GM18909 (cell line): ENCODE data around the gene RAET1G.
"Not testable (repeated sequence)": the region's sequence is repeated elsewhere in the genome, so short reads cannot be mapped to it uniquely, and the experiment has no call there.

Source experiments
- ATAC-seq: cut with Tn5 transposase; IDR thresholded peaks from one replicate; pipeline ENCODE4 v1.9.1; 2021; ENCODE audit warnings: mild to moderate bottlenecking; ENCODE audit not compliant: unreplicated experiment, poor library complexity

RAET1G gene

GRCh38 chr6:149954328-149954983 lies 31.5 kb upstream of the RAET1G start:
- not testable (repeated sequence) for ATAC-seq

- not testable (repeated sequence) for ATAC-seq
Measured at GRCh38 chr6:149953934-149954327, 31.0 kb upstream of the RAET1G start.

GRCh38 chr6:149953390-149953789 lies 30.5 kb upstream of the RAET1G start:
- ATAC-seq = not testable (repeated sequence)

- ATAC-seq = no peak
Measured at GRCh38 chr6:149951626-149952025, 28.7 kb upstream of the RAET1G start.

GRCh38 chr6:149951096-149951495 lies 28.2 kb upstream of the RAET1G start:
- ATAC-seq = no peak

GRCh38 chr6:149950423-149950822 lies 27.5 kb upstream of the RAET1G start:
- ATAC-seq = no peak

- no peak for ATAC-seq
Measured at GRCh38 chr6:149948616-149949015, 25.7 kb upstream of the RAET1G start.

GRCh38 chr6:149948011-149948410 lies 25.1 kb upstream of the RAET1G start:
- ATAC-seq = no peak

GRCh38 chr6:149947533-149947932 lies 24.6 kb upstream of the RAET1G start:
- not testable (repeated sequence) for ATAC-seq

- not testable (repeated sequence) for ATAC-seq
Measured at GRCh38 chr6:149946631-149947030, 23.7 kb upstream of the RAET1G start.

GRCh38 chr6:149945276-149945675 lies 22.4 kb upstream of the RAET1G start:
- ATAC-seq = not testable (repeated sequence)

GRCh38 chr6:149943321-149943720 lies 20.4 kb upstream of the RAET1G start:
- ATAC-seq = not testable (repeated sequence)

GRCh38 chr6:149942461-149942829 lies 19.5 kb upstream of the RAET1G start:
- no peak for ATAC-seq

- no peak for ATAC-seq
Measured at GRCh38 chr6:149941583-149942460, 18.9 kb upstream of the RAET1G start, which contains the start of gene ULBP2. TSS of gene ULBP2 (plus strand) at chr6:149942014. CDS start at chr6:149942073, 59 bp downstream.

GRCh38 chr6:149940672-149940982 lies 17.7 kb upstream of the RAET1G start:
- ATAC-seq = no peak

GRCh38 chr6:149939909-149940671 lies 17.2 kb upstream of the RAET1G start:
- no peak for ATAC-seq

GRCh38 chr6:149939356-149939648 lies 16.4 kb upstream of the RAET1G start:
- ATAC-seq = no peak

- ATAC-seq = peak; percentile 74
Measured at GRCh38 chr6:149938571-149939355, 15.8 kb upstream of the RAET1G start.

- not testable (repeated sequence) for ATAC-seq
Measured at GRCh38 chr6:149938013-149938570, 15.2 kb upstream of the RAET1G start.

- no peak for ATAC-seq
Measured at GRCh38 chr6:149936743-149937142, 13.8 kb upstream of the RAET1G start.
